Fibroblast of skin of right biceps (primary cell): ENCODE data around the gene EZH1.
A peak's percentile ranks its signal among the peaks of the same experiment; 100 is the strongest.
"Not testable (repeated sequence)": the region's sequence is repeated elsewhere in the genome, so short reads cannot be mapped to it uniquely, and the experiment has no call there.

ENCODE experiments used
- DNase-seq: peaks from one replicate; pipeline ENCODE4 v3.0.0-alpha.2; 2013

Gene EZH1

DNA sequence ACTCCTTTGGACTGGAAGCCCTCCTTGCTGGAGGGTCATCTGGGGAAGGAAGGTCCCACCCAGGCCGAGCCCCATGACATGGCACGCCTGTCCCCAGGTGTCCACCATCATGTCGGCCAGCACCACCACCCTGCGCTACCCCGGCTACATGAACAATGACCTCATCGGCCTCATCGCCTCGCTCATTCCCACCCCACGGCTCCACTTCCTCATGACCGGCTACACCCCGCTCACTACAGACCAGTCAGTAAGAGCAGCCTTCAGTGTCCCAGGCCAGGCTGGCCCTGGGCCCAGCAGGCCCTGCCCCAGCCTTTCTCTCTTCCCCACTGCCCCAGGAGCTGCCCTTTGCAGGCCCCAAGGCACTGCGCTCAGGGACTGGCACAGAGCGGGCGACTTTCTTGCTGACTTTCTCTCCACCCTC lies 79.2 kb downstream of the EZH1 start:
- no peak for DNase-seq

DNA sequence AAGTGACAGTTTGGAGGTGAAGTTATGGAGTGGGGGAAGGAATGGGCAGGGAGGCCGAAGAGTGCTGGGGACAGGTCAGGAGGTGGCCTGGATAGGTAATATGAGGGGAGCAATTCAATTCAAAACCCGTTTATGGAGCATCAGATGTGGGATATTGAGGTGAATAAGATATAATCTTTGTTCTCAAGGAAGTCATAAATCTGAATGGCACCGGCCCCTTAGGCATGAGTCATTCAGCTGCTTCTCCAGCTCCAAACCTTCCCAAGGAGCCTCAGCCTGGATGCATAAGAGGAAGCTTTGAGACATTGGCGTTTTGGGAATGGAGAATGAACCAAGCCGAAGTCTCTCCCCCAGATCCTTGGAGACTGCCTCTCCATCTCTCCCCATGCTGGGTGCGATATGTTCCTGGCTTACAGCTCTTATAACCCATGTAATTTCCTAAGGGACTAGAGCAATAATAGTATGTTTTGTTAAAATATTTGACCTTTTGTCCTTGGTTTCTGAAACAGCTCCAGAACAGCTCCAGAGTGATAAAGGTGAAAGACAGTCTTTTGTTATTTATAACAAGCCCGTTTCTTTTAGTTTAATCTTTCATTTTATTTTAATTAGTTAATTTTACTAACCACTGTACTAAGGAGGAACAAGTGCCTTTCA lies 84.0 kb downstream of the EZH1 start:
- DNase-seq, result peak; percentile 83

DNA sequence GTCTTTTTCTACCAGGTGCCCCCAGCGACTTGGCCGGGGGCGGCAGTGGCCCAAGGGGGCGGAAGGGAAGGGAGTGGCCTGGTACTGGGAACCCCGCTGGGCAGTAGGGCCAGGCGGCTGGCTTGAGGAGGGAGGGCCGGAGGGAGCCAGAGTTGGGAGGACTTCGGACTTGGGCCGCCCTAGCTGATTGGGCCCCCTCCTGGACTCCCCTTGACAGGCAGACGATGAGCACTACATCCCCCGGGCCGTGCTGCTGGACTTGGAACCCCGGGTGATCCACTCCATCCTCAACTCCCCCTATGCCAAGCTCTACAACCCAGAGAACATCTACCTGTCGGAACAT lies 84.9 kb downstream of the EZH1 start:
- not testable (repeated sequence) for DNase-seq

DNA sequence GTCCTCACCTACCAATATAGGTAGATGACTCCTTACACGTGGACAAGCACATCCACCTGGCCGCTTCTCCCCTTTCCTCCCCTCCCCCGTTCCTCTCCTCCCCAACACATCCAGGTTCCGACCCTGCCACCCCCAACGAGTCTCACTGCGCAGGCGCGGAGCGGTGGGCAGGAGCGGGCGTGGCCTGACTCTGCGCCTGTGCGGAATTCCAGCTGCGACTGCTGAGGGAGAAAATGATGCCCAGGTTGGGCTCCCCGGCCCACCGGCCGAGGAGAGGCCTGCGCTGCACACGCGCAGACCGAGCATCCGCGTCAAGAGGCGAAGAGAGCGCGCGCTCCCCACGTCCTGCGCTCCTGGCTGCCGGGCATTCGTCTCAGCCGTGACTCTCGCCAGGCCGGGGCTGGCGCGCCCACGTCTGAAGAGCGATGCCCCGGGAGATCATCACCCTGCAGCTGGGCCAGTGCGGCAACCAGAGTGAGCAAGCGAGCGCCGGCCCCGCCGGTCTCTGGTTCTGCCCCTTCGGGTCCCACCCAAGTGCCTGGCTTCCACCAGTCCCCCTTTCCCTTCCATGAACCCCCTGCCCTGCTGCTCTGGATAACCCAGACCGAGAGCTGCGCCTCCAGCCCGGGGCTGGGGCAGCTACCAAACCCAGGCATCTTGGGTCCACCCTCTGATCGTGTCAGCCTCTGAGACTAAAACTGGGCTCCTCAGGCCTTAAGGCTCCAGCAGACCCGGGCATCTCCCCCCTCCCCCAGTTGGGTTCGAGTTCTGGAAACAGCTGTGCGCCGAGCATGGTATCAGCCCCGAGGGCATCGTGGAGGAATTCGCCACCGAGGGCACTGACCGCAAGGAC lies 85.5 kb downstream of the EZH1 start, which contains the start of gene TUBG2:
TUBG2 (plus strand) TSS at position 206 of the 853 bp plus-strand sequence; CDS start at position 426, 220 bp downstream.
- DNase-seq, result peak; percentile 91

DNA sequence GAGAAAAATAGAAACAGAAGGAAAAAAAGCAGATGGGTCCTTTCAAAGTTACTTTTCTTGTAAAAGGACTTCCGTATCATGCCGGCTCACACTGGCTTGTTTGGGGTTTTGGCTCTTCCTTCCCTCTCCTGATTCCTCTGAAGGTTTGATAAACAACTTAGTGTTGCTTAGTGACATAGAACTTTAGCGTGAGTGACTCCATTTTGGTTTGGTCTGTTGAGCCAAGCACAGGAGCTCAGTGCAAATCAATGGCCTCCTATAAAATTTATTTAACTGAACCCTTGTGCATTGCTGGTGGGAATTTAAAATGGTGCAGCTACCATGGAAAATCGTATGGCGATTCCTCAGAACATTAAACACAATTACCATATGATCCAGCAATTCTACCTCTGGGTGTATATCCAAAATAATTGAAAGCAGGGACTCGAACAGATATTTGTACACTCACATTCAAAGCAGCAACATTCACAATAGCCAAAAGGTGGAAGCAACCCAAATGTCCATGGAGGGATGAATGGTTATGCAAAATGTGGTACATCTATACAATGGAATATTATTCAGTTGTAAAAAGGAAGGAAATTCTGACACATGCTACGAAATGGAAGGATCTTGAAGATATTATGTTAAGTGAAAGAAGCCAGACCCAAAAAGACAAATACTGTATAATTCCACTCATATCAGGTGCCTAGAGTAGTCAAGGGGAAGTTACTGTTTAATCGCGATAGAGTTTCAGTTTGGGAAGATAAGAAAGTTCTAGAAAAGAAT lies 86.8 kb downstream of the EZH1 start:
- DNase-seq, result no peak

DNA sequence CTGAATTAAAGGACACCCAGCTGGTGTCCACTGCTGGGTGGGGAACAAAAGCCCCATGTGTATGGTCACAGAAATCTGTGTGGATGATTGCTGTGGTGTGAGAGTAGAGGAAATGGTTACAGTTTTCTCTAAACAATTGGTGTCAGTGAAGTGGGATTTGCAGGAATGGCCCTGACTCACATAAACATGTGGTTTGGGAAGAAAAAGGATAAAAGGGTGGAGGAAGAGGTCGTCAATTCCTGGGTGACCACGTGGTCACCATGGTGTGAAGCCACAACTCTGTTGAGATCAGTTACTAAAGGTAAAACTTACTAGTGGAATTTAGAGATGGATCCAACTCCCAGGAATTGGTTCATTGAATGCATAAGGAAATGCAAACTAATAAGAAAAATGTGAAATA lies 89.3 kb downstream of the EZH1 start:
- DNase-seq, result peak; percentile 81

DNA sequence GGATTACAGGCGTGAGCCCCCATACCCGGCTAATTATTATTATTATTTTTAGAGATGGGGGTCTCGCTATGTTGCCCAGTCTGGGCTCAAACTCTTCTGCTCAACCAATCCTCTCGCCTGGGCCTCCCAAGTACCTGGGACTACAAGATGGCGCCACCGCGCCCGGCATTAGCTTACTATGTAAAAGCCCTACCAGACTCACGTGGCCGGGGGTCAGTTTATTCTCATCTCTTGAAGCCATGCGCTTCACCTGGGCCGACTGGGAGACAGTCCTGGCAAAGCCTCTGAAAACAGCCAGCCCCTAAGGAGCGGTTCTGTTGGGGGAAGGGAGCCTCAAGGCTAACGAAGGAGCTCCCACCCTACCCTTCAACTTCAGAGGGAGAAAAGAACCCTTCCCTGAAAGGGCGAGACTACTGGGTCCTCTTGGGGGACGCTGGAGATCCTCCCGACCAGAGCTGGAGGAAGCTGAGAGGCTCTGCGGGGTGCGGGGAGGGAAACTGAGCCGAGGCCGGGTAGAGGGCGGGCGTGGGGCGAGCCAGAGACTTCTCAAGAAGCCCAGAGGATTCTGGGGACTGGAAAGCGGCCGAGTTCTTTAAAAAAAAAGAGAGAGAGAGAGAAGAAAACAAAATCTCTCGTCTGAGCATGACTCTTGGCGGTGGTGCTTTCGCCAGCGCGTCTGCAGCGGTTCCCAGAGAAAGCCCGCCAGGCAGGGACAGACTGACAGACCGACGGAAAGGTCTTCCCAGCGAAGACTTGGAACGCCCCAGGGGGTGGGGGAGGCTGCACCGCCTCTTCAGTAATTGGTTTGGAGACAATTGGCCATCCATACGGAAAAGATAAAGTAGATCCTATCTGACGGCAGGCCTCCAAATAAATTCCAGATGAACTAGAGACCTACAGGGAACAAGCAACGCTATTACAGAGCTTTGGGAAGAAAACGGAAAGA lies 91.4 kb downstream of the EZH1 start:
- peak; percentile 85 for DNase-seq

DNA sequence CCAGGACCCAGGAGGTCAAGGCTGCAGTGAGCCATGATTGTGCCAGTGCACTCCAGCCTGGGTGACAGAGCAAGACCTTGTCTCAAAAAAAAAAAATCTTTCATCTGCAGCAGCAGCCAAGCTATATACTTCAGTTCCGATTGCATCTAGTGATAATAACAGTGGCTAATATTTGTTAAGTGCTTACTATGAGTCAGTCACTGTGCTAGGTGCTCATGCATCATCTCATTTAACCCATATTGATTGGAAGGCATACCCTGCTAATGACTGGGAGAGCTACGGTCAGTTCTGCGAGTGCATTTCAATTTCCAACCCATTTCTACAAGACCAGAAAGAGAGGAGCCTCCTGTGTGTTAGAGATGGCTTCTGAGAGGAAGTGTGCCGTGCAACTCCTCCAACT lies 93.4 kb downstream of the EZH1 start:
- DNase-seq, result no peak
